ENCODE data around the gene SETDB1. TPM values are rescaled to one million over a fixed set of nuclear protein-coding genes. Genes with fewer than 3 reads are reported as not detected.
A peak's percentile ranks its signal among the peaks of the same experiment; 100 is the strongest.

The SETDB1 gene
- total and polyA plus RNA-seq, 7 experiments from 2014 or later, result 13.4 to 94.9 (median 57.4) TPM

GRCh38 chr1:150981177-150981804 lies 55.1 kb downstream of the SETDB1 start:
- no peaks in the 10 kb centered on the region for H3K36me3 Mint-ChIP-seq
- no peak for ATAC-seq
- H3K4me1 Mint-ChIP-seq, result peaks cover 14 to 33% (median 29%) of the 10 kb centered on the region in 7 donors
- H3K27me3 ChIP-seq (ENCODE audit: control insufficient read depth in 2 of 2, insufficient read depth in 2 of 2, low read length in 2 of 2), result no peaks in the 10 kb centered on the region
- H3K36me3 ChIP-seq (ENCODE audit: control insufficient read depth in 2 of 3, insufficient read depth in 3 of 3, low read length in 3 of 3), result no peaks in the 10 kb centered on the region
- no peak overlapping the region for H3K4me3 Mint-ChIP-seq
- no peak overlapping the region for H3K4me3 ChIP-seq (ENCODE audit: low read length)
- POLR2A ChIA-PET, result interaction anchor here (0.5 to 1.7 kb wide), 3 partner anchors 14 to 794 kb away, joined by 5 to 8 read pairs (median 7); partner anchors contain the start of gene MINDY1
- H3K9me3 Mint-ChIP-seq, result no peaks in the 10 kb centered on the region
- CTCF ChIA-PET, result interaction anchor here (0.5 to 6.4 kb wide), 6 partner anchors 15 to 410 kb away, joined by 3 to 56 read pairs (median 4); partner anchors contain the start of gene MINDY1
- no peak for DNase-seq
- no peak overlapping the region for H3K27ac ChIP-seq (ENCODE audit: low read depth, low read length)
- H3K9me3 ChIP-seq (ENCODE audit: control insufficient read depth in 2 of 3, low read length in 3 of 3), result no peaks in the 10 kb centered on the region
- no peak overlapping the region for H3K27ac Mint-ChIP-seq
- intact Hi-C loops (cut with micrococcal nuclease), result no loop called here
- no peaks in the 10 kb centered on the region for H3K27me3 Mint-ChIP-seq
- peaks cover 19 to 31% of the 10 kb centered on the region in 2 donors for H3K4me1 ChIP-seq (ENCODE audit: control insufficient read depth in 2 of 2, insufficient read depth in 2 of 2, low read length in 2 of 2)

GRCh38 chr1:150981805-150982712 lies 55.9 kb downstream of the SETDB1 start, which contains the start of gene ANXA9:
Gene ANXA9, plus strand, starts transcription at chr1:150982292. Its CDS starts 814 bp downstream, at chr1:150983106.
- CTCF ChIA-PET, result interaction anchor here (0.5 to 6.4 kb wide), 3 partner anchors 15 to 411 kb away, joined by 3 to 56 read pairs (median 4); partner anchors contain the start of gene MINDY1
- Mint-ChIP-seq H3K4me3 (no peak within 1 kb of the TSS), H3K9me3 (no peaks in the 10 kb centered on the region), H3K27ac (no peak within 1 kb of the TSS), H3K4me1 (peaks cover 7 to 25% (median 21%) of the 10 kb centered on the region in 7 donors), H3K27me3 (no peaks in the 10 kb centered on the region), H3K36me3 (no peaks in the 10 kb centered on the region)
- DNase-seq (no peak), ATAC-seq (no peak)
- H3K36me3 ChIP-seq (ENCODE audit: control insufficient read depth in 2 of 3, insufficient read depth in 3 of 3, low read length in 3 of 3), result no peaks in the 10 kb centered on the region
- H3K9me3 ChIP-seq (ENCODE audit: control insufficient read depth in 2 of 3, low read length in 3 of 3), result no peaks in the 10 kb centered on the region
- H3K27me3 ChIP-seq (ENCODE audit: control insufficient read depth in 2 of 2, insufficient read depth in 2 of 2, low read length in 2 of 2), result no peaks in the 10 kb centered on the region
- no peak within 1 kb of the TSS for H3K27ac ChIP-seq (ENCODE audit: low read depth, low read length)
- H3K4me1 ChIP-seq (ENCODE audit: control insufficient read depth in 2 of 2, insufficient read depth in 2 of 2, low read length in 2 of 2), result peaks cover 13 to 24% of the 10 kb centered on the region in 2 donors
- intact Hi-C loops (cut with micrococcal nuclease), result no loop called here
- POLR2A ChIA-PET, result interaction anchor here (0.5 to 1.7 kb wide), 5 partner anchors 12 to 795 kb away, joined by 3 to 8 read pairs (median 5); partner anchors contain the start of genes MINDY1 and PRUNE1
- no peak within 1 kb of the TSS for H3K4me3 ChIP-seq (ENCODE audit: low read length)

- CTCF ChIA-PET, result interaction anchor here (0.6 to 1.5 kb wide), 4 partner anchors 9 to 408 kb away, joined by 3 to 4 read pairs (median 4); no protein-coding TSS in a partner anchor
- H3K4me3 ChIP-seq (ENCODE audit: low read length), result no peak overlapping the region
- peaks cover 0 to 13% (median 10%) of the 10 kb centered on the region in 7 donors for H3K4me1 Mint-ChIP-seq
- H3K9me3 Mint-ChIP-seq, result no peaks in the 10 kb centered on the region
- no peaks in the 10 kb centered on the region for H3K27me3 ChIP-seq (ENCODE audit: control insufficient read depth in 2 of 2, insufficient read depth in 2 of 2, low read length in 2 of 2)
- no peaks in the 10 kb centered on the region for H3K4me1 ChIP-seq (ENCODE audit: control insufficient read depth in 2 of 2, insufficient read depth in 2 of 2, low read length in 2 of 2)
- H3K27me3 Mint-ChIP-seq, result no peaks in the 10 kb centered on the region
- no peaks in the 10 kb centered on the region for H3K36me3 Mint-ChIP-seq
- DNase-seq, result no peak
- intact Hi-C loops (cut with micrococcal nuclease), result no loop called here
- ATAC-seq, result no peak
- POLR2A ChIA-PET, result interaction anchor here (1.1 kb wide), 2 partner anchors 10 to 16 kb away, joined by 3 to 4 read pairs; no protein-coding TSS in a partner anchor
- H3K27ac ChIP-seq (ENCODE audit: low read depth, low read length), result no peak overlapping the region
- no peaks in the 10 kb centered on the region for H3K36me3 ChIP-seq (ENCODE audit: control insufficient read depth in 2 of 3, insufficient read depth in 3 of 3, low read length in 3 of 3)
- no peak overlapping the region for H3K4me3 Mint-ChIP-seq
- H3K9me3 ChIP-seq (ENCODE audit: control insufficient read depth in 2 of 3, low read length in 3 of 3), result no peaks in the 10 kb centered on the region
- peak overlapping the region in 1 of 9 donors; percentile 55 for H3K27ac Mint-ChIP-seq
These were observed 59.1 kb downstream of the SETDB1 start for GRCh38 chr1:150985179-150985825.

- Histone ChIP-seq H3K4me3 (ENCODE audit: low read length) (no peak overlapping the region), H3K27ac (ENCODE audit: low read depth, low read length) (no peak overlapping the region), H3K36me3 (ENCODE audit: control insufficient read depth in 2 of 3, insufficient read depth in 3 of 3, low read length in 3 of 3) (no peaks in the 10 kb centered on the region), H3K27me3 (ENCODE audit: control insufficient read depth in 2 of 2, insufficient read depth in 2 of 2, low read length in 2 of 2) (no peaks in the 10 kb centered on the region), H3K4me1 (ENCODE audit: control insufficient read depth in 2 of 2, insufficient read depth in 2 of 2, low read length in 2 of 2) (no peaks in the 10 kb centered on the region), H3K9me3 (ENCODE audit: control insufficient read depth in 2 of 3, low read length in 3 of 3) (no peaks in the 10 kb centered on the region)
- intact Hi-C loops (cut with micrococcal nuclease), result no loop called here
- H3K27ac Mint-ChIP-seq, result peak overlapping the region in 3 of 9 donors; percentile 13 to 67 (median 19)
- no peak overlapping the region for H3K4me3 Mint-ChIP-seq
- ChIA-PET POLR2A (interaction anchor here (0.5 to 1.5 kb wide), 4 partner anchors 10 to 276 kb away, joined by 3 to 4 read pairs (median 4); partner anchors contain the start of gene MINDY1), CTCF (interaction anchor here (0.5 to 0.9 kb wide), 2 partner anchors 18 to 29 kb away, joined by 3 read pairs; no protein-coding TSS in a partner anchor)
- H3K36me3 Mint-ChIP-seq, result no peaks in the 10 kb centered on the region
- no peaks in the 10 kb centered on the region for H3K27me3 Mint-ChIP-seq
- ATAC-seq, result no peak
- peaks cover 0 to 17% (median 10%) of the 10 kb centered on the region in 7 donors for H3K4me1 Mint-ChIP-seq
- H3K9me3 Mint-ChIP-seq, result no peaks in the 10 kb centered on the region
- no peak for DNase-seq
These were observed 61.8 kb downstream of the SETDB1 start for GRCh38 chr1:150987924-150988323.

- H3K27me3 Mint-ChIP-seq, result no peaks in the 10 kb centered on the region
- no peak overlapping the region for H3K4me3 ChIP-seq (ENCODE audit: low read length)
- ATAC-seq (no peak), DNase-seq (no peak)
- H3K36me3 ChIP-seq (ENCODE audit: control insufficient read depth in 2 of 3, insufficient read depth in 3 of 3, low read length in 3 of 3), result peaks cover 0 to 21% (median 0%) of the 10 kb centered on the region in 3 experiments
- peaks cover 0 to 9% (median 9%) of the 10 kb centered on the region in 5 donors for H3K36me3 Mint-ChIP-seq
- peak overlapping the region in 4 of 9 donors; percentile 0 to 46 (median 24) for H3K27ac Mint-ChIP-seq
- H3K4me3 Mint-ChIP-seq, result no peak overlapping the region
- no peaks in the 10 kb centered on the region for H3K9me3 Mint-ChIP-seq
- CTCF ChIA-PET, result interaction anchor here (1.9 to 7.8 kb wide), 3 partner anchors 8 to 14 kb away, joined by 5 to 56 read pairs (median 29); partner anchors contain the start of gene MINDY1
- no peak overlapping the region for H3K27ac ChIP-seq (ENCODE audit: low read depth, low read length)
- POLR2A ChIA-PET, result no interaction called here
- intact Hi-C loops (cut with micrococcal nuclease), result loop anchor here in 1 of 2 donors (10.0 kb wide), 2 partner anchors 158 to 528 kb away; no protein-coding TSS in a partner anchor
- peaks cover 5 to 20% (median 17%) of the 10 kb centered on the region in 7 donors for H3K4me1 Mint-ChIP-seq
- no peaks in the 10 kb centered on the region for H3K27me3 ChIP-seq (ENCODE audit: control insufficient read depth in 2 of 2, insufficient read depth in 2 of 2, low read length in 2 of 2)
- H3K9me3 ChIP-seq (ENCODE audit: control insufficient read depth in 2 of 3, low read length in 3 of 3), result no peaks in the 10 kb centered on the region
- peaks cover 3 to 7% of the 10 kb centered on the region in 2 donors for H3K4me1 ChIP-seq (ENCODE audit: control insufficient read depth in 2 of 2, insufficient read depth in 2 of 2, low read length in 2 of 2)
These were observed 66.5 kb downstream of the SETDB1 start for GRCh38 chr1:150992626-150993025.
